Loucy (cell line): ENCODE results near the gene MARCHF2.

Source experiments
- EZH2phosphoT487 ChIP-seq: fragments of 200-600 bp; IDR thresholded peaks from 2 replicates; pipeline ENCODE4 v1.6.1; 2018; ENCODE audit warnings: antibody characterized with exemption, mild to moderate bottlenecking, moderate library complexity, borderline replicate concordance
- TF ChIP-seq, protein P1 (sequence below): fragments of 200-600 bp; sonication (generic); conservative IDR thresholded peaks from 2 replicates; pipeline ENCODE4 v1.5.1; 2014; ENCODE audit warnings: mild to moderate bottlenecking, antibody characterized with exemption, low read length

DNA sequence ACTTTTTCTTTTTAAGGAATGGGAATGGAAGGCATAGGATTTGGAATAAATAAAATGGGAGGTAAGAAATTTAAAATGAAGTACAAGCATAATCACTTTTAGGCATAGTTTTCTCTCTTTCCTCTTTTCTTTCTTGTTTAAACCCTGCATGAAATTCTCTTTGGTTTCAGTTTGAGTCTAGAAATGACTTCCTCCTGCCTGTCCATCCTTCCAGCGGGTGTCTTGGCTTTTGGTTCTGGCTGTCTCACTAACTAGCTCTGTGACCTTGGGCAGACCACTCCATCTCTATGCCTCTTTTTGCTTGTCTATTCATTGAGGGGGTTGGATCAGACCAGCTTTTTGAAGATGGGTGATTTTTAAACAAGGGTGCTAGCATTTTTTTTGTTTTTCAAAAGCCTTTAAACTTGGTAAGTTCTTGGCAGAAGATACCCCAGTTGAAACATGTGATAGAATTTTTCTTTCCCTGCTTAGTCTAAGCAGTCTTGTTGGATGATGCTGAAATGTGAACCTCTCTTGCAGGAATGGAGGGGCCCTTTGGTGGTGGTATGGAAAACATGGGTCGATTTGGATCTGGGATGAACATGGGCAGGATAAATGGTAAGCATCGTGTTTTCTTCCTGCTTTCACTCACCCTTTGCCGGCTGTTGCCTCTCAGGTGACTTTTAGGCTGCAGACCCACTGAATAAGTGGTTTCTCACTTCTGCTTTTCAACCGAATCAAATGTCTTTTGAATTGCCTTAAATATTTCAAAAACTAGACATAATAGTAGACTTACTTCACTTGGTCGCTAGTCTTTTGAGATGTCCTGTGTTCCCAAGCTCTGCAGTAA lies 60.8 kb downstream of the MARCHF2 start:
- TF ChIP-seq, protein P1, sequence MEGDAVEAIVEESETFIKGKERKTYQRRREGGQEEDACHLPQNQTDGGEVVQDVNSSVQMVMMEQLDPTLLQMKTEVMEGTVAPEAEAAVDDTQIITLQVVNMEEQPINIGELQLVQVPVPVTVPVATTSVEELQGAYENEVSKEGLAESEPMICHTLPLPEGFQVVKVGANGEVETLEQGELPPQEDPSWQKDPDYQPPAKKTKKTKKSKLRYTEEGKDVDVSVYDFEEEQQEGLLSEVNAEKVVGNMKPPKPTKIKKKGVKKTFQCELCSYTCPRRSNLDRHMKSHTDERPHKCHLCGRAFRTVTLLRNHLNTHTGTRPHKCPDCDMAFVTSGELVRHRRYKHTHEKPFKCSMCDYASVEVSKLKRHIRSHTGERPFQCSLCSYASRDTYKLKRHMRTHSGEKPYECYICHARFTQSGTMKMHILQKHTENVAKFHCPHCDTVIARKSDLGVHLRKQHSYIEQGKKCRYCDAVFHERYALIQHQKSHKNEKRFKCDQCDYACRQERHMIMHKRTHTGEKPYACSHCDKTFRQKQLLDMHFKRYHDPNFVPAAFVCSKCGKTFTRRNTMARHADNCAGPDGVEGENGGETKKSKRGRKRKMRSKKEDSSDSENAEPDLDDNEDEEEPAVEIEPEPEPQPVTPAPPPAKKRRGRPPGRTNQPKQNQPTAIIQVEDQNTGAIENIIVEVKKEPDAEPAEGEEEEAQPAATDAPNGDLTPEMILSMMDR, result no peak
- TF ChIP-seq EZH2phosphoT487, result no peak
